ENCODE data around the gene LGR5.

LGR5 gene

GRCh38 chr12:71439613-71440344, at the start of gene LGR5:
TSS of gene LGR5 (plus strand) at chr12:71439798. CDS start at chr12:71440081, 283 bp downstream.
- in situ Hi-C loops (cut with HindIII; ENCODE audit: low sequenced_read_pairs) = no loop called here

GRCh38 chr12:71392521-71393145, 47.0 kb upstream of the LGR5 start:
- in situ Hi-C loops (cut with HindIII; ENCODE audit: low sequenced_read_pairs) = no loop called here

GRCh38 chr12:71393625-71394024, 46.0 kb upstream of the LGR5 start:
- in situ Hi-C loops (cut with HindIII; ENCODE audit: low sequenced_read_pairs) = no loop called here

GRCh38 chr12:71397433-71397954, 42.1 kb upstream of the LGR5 start:
- in situ Hi-C loops (cut with HindIII; ENCODE audit: low sequenced_read_pairs) = no loop called here

GRCh38 chr12:71399197-71399596, 40.4 kb upstream of the LGR5 start:
- in situ Hi-C loops (cut with HindIII; ENCODE audit: low sequenced_read_pairs) = no loop called here

- in situ Hi-C loops (cut with HindIII; ENCODE audit: low sequenced_read_pairs) = loop anchor here (25.0 kb wide), 1 partner anchor 237 kb away; no protein-coding TSS in a partner anchor
Observed at GRCh38 chr12:71400481-71400880, 39.1 kb upstream of the LGR5 start.

GRCh38 chr12:71405884-71406283, 33.7 kb upstream of the LGR5 start:
- in situ Hi-C loops (cut with HindIII; ENCODE audit: low sequenced_read_pairs) = loop anchor here (25.0 kb wide), 1 partner anchor 231 kb away; no protein-coding TSS in a partner anchor

GRCh38 chr12:71407732-71408131, 31.9 kb upstream of the LGR5 start:
- in situ Hi-C loops (cut with HindIII; ENCODE audit: low sequenced_read_pairs) = loop anchor here (25.0 kb wide), 1 partner anchor 230 kb away; no protein-coding TSS in a partner anchor

- in situ Hi-C loops (cut with HindIII; ENCODE audit: low sequenced_read_pairs) = loop anchor here (25.0 kb wide), 1 partner anchor 226 kb away; no protein-coding TSS in a partner anchor
Observed at GRCh38 chr12:71410844-71411243, 28.8 kb upstream of the LGR5 start.

- in situ Hi-C loops (cut with HindIII; ENCODE audit: low sequenced_read_pairs) = loop anchor here (25.0 kb wide), 1 partner anchor 226 kb away; no protein-coding TSS in a partner anchor
Observed at GRCh38 chr12:71411635-71412034, 28.0 kb upstream of the LGR5 start.

GRCh38 chr12:71415336-71416231, 24.0 kb upstream of the LGR5 start:
- in situ Hi-C loops (cut with HindIII; ENCODE audit: low sequenced_read_pairs) = loop anchor here (25.0 kb wide), 1 partner anchor 222 kb away; no protein-coding TSS in a partner anchor

GRCh38 chr12:71417181-71417580, 22.4 kb upstream of the LGR5 start:
- in situ Hi-C loops (cut with HindIII; ENCODE audit: low sequenced_read_pairs) = loop anchor here (25.0 kb wide), 1 partner anchor 220 kb away; no protein-coding TSS in a partner anchor

GRCh38 chr12:71420775-71421406, 18.7 kb upstream of the LGR5 start:
- in situ Hi-C loops (cut with HindIII; ENCODE audit: low sequenced_read_pairs) = loop anchor here (25.0 kb wide), 1 partner anchor 216 kb away; no protein-coding TSS in a partner anchor

GRCh38 chr12:71425568-71426299, 13.9 kb upstream of the LGR5 start:
- in situ Hi-C loops (cut with HindIII; ENCODE audit: low sequenced_read_pairs) = no loop called here

GRCh38 chr12:71426300-71427047, 13.1 kb upstream of the LGR5 start:
- in situ Hi-C loops (cut with HindIII; ENCODE audit: low sequenced_read_pairs) = no loop called here

GRCh38 chr12:71430756-71431155, 8.8 kb upstream of the LGR5 start:
- in situ Hi-C loops (cut with HindIII; ENCODE audit: low sequenced_read_pairs) = no loop called here

- in situ Hi-C loops (cut with HindIII; ENCODE audit: low sequenced_read_pairs) = no loop called here
Observed at GRCh38 chr12:71431991-71432390, 7.6 kb upstream of the LGR5 start.

- in situ Hi-C loops (cut with HindIII; ENCODE audit: low sequenced_read_pairs) = no loop called here
Observed at GRCh38 chr12:71432936-71433335, 6.7 kb upstream of the LGR5 start.

- in situ Hi-C loops (cut with HindIII; ENCODE audit: low sequenced_read_pairs) = no loop called here
Observed at GRCh38 chr12:71436696-71437095, 2.9 kb upstream of the LGR5 start.
